Fibroblast of pulmonary artery (primary cell): ENCODE results near the gene PDZRN3.

ENCODE experiments used
- DNase-seq: peaks from one replicate; pipeline ENCODE4 v3.0.0-alpha.2; 2010; ENCODE audit warnings: low read depth
- H3K4me3 ChIP-seq: replicated peaks from 2 replicates; pipeline ENCODE4 v1.5.1; 2011; ENCODE audit warnings: low read depth, mild to moderate bottlenecking, control low read depth, low read length, moderate library complexity
- TF ChIP-seq, protein P1 (sequence below): IDR thresholded peaks from 2 replicates; pipeline ENCODE4 v1.5.1; 2011; ENCODE audit warnings: mild to moderate bottlenecking, control low read depth, low read length, inconsistent platforms; ENCODE audit errors: missing control alignments

The PDZRN3 gene

DNA sequence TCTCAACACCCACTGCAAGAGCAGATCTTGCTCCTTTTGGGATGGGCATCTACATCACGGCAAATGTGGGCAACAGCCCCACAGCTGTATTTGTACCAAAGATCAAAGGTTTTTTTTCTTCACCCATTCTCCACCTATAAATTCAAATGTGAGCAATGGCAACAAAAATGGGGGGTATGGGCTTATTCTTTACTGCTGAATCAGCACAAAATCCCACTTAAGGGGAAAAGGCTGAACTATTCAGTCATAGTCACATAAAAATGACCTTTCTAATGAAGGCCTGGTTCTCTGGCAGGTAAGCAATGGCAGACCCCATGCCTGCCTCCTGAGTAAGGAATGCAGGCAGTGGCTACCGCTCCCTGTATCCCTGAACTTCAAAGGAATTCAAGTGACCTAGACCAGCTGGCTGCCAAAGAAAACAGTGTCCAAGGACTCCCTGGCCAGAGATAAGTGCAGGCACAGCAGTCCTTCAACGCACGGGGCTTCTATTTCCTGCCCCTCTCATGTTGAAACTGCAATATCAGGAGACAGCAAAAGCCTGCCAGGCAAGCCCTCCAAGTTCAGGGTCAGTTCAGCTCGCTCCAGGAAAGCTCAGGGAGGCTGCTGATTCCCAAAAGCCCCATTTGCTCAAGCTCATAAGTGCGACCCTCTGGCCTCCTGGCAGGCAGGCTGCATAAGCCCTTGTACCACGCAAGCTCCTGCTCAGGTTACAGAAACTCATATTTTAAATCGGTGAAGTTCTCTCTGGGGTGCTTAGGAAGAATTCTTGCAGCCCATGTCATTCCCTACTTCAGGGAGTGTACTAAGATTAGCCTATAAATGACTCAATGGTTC, 134.1 kb downstream of the PDZRN3 start:
- peak; percentile 25 for DNase-seq
- H3K4me3 ChIP-seq, result no peak overlapping the region
- TF ChIP-seq, protein P1, sequence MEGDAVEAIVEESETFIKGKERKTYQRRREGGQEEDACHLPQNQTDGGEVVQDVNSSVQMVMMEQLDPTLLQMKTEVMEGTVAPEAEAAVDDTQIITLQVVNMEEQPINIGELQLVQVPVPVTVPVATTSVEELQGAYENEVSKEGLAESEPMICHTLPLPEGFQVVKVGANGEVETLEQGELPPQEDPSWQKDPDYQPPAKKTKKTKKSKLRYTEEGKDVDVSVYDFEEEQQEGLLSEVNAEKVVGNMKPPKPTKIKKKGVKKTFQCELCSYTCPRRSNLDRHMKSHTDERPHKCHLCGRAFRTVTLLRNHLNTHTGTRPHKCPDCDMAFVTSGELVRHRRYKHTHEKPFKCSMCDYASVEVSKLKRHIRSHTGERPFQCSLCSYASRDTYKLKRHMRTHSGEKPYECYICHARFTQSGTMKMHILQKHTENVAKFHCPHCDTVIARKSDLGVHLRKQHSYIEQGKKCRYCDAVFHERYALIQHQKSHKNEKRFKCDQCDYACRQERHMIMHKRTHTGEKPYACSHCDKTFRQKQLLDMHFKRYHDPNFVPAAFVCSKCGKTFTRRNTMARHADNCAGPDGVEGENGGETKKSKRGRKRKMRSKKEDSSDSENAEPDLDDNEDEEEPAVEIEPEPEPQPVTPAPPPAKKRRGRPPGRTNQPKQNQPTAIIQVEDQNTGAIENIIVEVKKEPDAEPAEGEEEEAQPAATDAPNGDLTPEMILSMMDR, result no peak

DNA sequence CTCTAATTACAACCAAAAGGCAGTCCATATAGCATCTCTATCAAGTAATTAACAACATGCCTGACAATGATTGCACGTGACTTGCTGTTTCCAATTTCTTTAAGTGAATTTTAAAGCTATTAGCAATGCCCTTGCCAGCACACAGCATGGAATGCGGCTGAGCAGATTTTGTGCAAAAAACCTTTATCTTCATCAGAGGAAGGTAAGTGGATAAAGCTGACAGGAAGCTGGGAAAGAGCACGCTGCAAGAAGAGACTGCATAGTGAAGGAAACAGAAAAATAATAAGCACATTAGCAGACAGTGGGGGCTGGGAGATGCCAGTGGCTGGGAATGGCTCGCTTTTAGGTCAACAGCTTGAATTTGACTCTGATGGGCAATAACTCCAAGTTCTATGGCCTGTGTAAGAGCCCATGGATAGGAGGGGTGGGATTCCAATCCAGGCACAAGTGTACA, 138.8 kb downstream of the PDZRN3 start:
- no peak for DNase-seq
- TF ChIP-seq, protein P1, result no peak
- H3K4me3 ChIP-seq, result no peak overlapping the region

DNA sequence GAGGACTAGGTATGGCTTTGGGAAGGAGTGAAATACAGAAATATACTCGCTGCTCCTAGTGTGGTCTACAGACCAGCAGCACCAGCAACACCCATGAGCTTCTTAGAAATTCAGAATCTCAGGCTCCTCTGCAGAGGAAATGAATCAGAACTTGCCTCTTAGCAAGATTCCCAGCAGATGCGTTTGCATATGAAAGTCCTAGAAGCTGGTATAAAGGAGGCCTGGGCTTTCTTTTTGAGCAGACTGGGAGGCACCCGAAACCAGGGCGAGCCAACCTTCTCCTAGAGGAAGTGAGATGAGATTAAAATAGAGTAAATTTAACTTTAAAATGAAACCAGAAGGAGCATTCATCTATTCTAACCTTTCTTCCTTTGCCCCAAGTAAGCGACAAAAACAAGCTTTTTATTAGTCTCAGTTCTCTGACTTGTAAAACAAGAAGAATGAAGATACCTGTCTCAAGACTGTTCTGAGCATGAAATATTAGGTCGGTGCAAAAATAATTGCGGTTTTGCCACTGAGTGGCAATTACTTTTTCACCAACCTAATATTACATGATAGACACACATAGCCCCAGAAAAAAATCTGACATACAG, 140.0 kb downstream of the PDZRN3 start:
- H3K4me3 ChIP-seq, result no peak overlapping the region
- peak; percentile 16 for DNase-seq
- TF ChIP-seq, protein P1, result no peak

DNA sequence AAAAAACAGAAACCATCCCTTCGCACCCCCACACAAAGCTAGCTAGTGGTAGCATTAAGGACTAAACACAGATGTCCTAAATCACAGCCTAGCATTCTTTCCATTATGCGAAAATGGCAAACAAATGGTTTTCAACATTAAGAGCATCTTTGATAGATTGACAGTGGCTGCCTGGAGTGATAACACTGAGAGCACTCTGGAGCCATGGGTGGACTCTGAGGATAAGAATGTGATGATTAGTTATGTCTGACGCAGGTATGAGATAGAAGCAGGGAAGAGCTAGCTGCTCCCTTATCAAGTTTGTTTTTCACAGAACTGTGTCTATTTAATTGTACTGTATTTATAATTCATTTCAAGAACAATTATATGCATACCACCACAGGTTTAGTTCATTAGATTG, 142.9 kb downstream of the PDZRN3 start:
- TF ChIP-seq, protein P1, result no peak
- no peak for DNase-seq
- H3K4me3 ChIP-seq, result no peak overlapping the region

DNA sequence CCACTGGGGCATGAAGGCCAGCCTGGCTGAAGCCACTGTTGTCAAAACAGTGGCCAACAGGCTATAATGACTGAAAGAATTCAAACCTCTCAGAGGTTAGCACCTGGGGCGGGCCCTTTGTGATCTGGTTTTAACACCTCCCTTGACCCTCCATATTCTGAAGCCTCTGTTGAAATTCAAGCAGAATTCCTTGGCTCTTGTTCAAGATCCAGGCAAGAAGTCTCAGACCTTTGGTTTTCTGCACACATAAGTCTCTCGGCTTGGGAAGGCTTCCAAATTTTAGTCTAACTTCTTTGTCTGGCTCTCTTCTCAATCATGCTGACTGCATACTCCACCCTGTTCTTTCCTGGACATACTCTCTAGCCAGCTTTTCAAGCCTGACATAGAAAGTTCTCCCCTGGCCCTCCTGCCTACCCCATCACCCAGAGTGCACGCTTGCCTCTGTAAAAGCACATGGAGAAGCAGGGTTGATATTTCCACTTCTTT, 144.5 kb downstream of the PDZRN3 start:
- peak; percentile 42 for DNase-seq
- no peak overlapping the region for H3K4me3 ChIP-seq
- TF ChIP-seq, protein P1, result no peak

DNA sequence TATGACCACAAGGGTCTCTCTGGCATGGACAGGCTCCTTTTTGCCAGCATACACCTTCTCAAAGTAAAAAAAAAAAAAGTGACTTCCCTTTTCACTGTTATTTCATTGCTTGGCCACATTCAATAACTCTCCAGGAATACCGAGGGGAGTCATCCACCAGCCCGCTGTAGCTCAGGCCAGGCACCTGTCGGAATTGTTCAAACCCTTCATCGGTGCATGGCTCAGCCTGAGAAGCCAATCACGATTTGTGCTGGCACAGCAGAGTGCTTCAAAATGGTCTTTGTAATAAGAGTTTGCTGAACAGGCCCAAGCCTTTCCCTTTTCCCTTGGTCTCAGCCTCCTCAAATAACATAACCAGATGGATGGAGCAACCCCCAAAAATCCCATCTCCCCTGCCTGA, 145.4 kb downstream of the PDZRN3 start:
- DNase-seq, result no peak
- TF ChIP-seq, protein P1, result no peak

DNA sequence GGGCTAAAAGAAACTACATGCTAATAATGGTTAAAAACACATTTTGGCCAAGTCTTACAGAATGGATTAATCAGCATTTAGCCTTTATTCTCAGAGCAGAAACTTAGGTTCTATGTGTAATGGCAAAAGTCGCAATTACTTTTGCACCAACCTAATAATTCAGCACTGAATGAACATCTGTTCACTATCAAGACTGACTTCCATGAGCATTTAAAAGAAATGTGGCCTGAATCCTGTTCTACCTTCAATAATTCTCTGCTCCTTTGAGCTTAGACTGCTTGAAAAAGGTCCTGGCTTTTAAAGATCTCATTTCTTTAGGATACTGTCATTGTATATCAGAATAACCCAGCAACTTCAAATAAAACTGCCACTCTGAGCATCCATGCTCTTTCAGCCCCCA, 145.9 kb downstream of the PDZRN3 start:
- TF ChIP-seq, protein P1, result no peak
- DNase-seq, result no peak
- H3K4me3 ChIP-seq, result no peak overlapping the region

More for the DNA sequence above, 145.4 kb downstream of the PDZRN3 start:
- no peak overlapping the region for H3K4me3 ChIP-seq
